ENCODE data around the gene WDTC1. TPM values are rescaled to one million over a fixed set of nuclear protein-coding genes. Genes with fewer than 3 reads are reported as not detected.
A peak's percentile ranks its signal among the peaks of the same experiment; 100 is the strongest.

The WDTC1 gene
- total and polyA plus RNA-seq, 2 of the 8 experiments (the other 6 are each of a cell fraction or from before 2014, with no cell fraction given) = 7.5 to 18.7 TPM

- H3K79me1 ChIP-seq (ENCODE audit: low read depth, low read length) = no peaks in the 10 kb centered on the region
- H3K9ac ChIP-seq (replicated peaks in 1 of 4; ENCODE audit: extremely low read depth in 1 of 4, low read depth in 3 of 4, low read length in 3 of 4) = no peak overlapping the region
- H2BK5ac ChIP-seq (ENCODE audit: low read depth, low read length) = no peak overlapping the region
- no peak overlapping the region for H2AK5ac ChIP-seq (ENCODE audit: low read depth, low read length)
- no peak overlapping the region for H2BK120ac ChIP-seq (replicated peaks; ENCODE audit: low read depth, low read length)
- no peak overlapping the region for H3K27ac ChIP-seq (ENCODE audit: low read depth, low read length)
- H3K18ac ChIP-seq (ENCODE audit: extremely low read depth, low read length) = no peak overlapping the region
- H3K4me2 ChIP-seq (ENCODE audit: insufficient read depth in 1 of 2, low read depth in 2 of 2, low read length in 2 of 2) = no peak overlapping the region
- H2BK15ac ChIP-seq (ENCODE audit: low read length) = no peak overlapping the region; the same call in 1 of the 2 replicates
- no peak for TF ChIP-seq SP1 (IDR thresholded peaks at IDR 0.05; ENCODE audit: low read depth, low read length)
- no peak for TF ChIP-seq SP2 (IDR thresholded peaks at IDR 0.05; ENCODE audit: low read length)
- no peak for TF ChIP-seq PHF8 (conservative IDR thresholded peaks at IDR 0.05; ENCODE audit: low read depth, low read length)
- no peak for TF ChIP-seq RFX5 (IDR thresholded peaks at IDR 0.05; ENCODE audit: borderline replicate concordance, low read depth, low read length)
- H4K91ac ChIP-seq (replicated peaks; ENCODE audit: insufficient read length, low read length) = no peak overlapping the region
- 0 out of 7 replicates have a peak, but pooled peaks cover 0 to 6% (median 0%) of the 10 kb centered on the region in 4 experiments for H3K4me1 ChIP-seq (replicated peaks in 1 of 4; ENCODE audit: control insufficient read depth in 3 of 4, insufficient read depth in 4 of 4, low read length in 3 of 4)
- peaks cover 7% of the 10 kb centered on the region; the same call in 1 of the 2 replicates for H3K23me2 ChIP-seq (ENCODE audit: low read depth, low read length)
- no peak overlapping the region for H3K4me3 ChIP-seq (ENCODE audit: extremely low read depth in 1 of 4, insufficient read depth in 2 of 4, low read depth in 3 of 4, low read length in 4 of 4)
- H3K36me3 ChIP-seq (ENCODE audit: control insufficient read depth in 2 of 4, insufficient read depth in 4 of 4, low read length in 3 of 4) = no peaks in the 10 kb centered on the region
- H3K23ac ChIP-seq (ENCODE audit: insufficient read length) = no peak overlapping the region
- 71% methylated on average over 4 of the region's 4 CpGs; no CpG with 5 or more reads in 1 of the 2 experiments for WGBS, 2 experiments (ENCODE audit: extremely low coverage in 1 of 2, insufficient coverage in 1 of 2, insufficient read length in 1 of 2, insufficient replicate concordance in 2 of 2, low coverage in 1 of 2, low lambda C conversion rate in 2 of 2, missing lambda C conversion rate in 1 of 2)
- ChIA-PET POLR2A (ENCODE audit: partially characterized antibody) (interaction anchor here (0.6 to 2.9 kb wide), 4 partner anchors 11 to 249 kb away, joined by 3 to 12 read pairs (median 4); no protein-coding TSS in a partner anchor), CTCF (ENCODE audit: partially characterized antibody) (interaction anchor here (1.1 to 13.1 kb wide), 8 partner anchors 10 to 76 kb away, joined by 3 to 202 read pairs (median 6); no protein-coding TSS in a partner anchor)
- H3K79me2 ChIP-seq (ENCODE audit: control insufficient read depth in 1 of 2, insufficient read depth in 2 of 2, low read length in 2 of 2) = peaks cover 3 to 8% of the 10 kb centered on the region in 2 experiments; a peak in 3 of 4 replicates
- H3K56ac ChIP-seq (replicated peaks; ENCODE audit: insufficient read length, low read depth, low read length) = no peak overlapping the region
- DNase-seq (ENCODE audit: low read depth in 1 of 2, low spot score in 2 of 2) (no peak), FAIRE-seq (no peak)
- H4K5ac ChIP-seq (ENCODE audit: insufficient read length, low read depth, low read length) = no peak overlapping the region
- no peak overlapping the region for H3K4ac ChIP-seq (replicated peaks; ENCODE audit: insufficient read length, low read depth, low read length)
- H4K8ac ChIP-seq (ENCODE audit: extremely low read depth, insufficient read depth, low read length) = no peak overlapping the region
- H2BK12ac ChIP-seq (ENCODE audit: low read depth, low read length) = 0 out of 2 replicates have a peak overlapping the region, but pooled peaks have one; percentile 1
- H4K20me1 ChIP-seq (replicated peaks in 1 of 2; ENCODE audit: control insufficient read depth in 1 of 2, insufficient read depth in 2 of 2, low read length in 2 of 2) = no peaks in the 10 kb centered on the region
- H3K9me3 ChIP-seq (ENCODE audit: insufficient read depth in 2 of 2, low read depth in 1 of 2, low read length in 1 of 2) = no peaks in the 10 kb centered on the region
- H2AFZ ChIP-seq (ENCODE audit: low read length) = peak overlapping the region; percentile 48
- H3K14ac ChIP-seq (ENCODE audit: insufficient read length) = no peak overlapping the region
- H2BK20ac ChIP-seq (ENCODE audit: low read length) = no peak overlapping the region
- H3K27me3 ChIP-seq (replicated peaks in 1 of 4; ENCODE audit: control insufficient read depth in 3 of 4, extremely low read depth in 1 of 4, insufficient read depth in 3 of 4, low read length in 3 of 4) = peaks cover 0 to 3% (median 0%) of the 10 kb centered on the region in 4 experiments; a peak in 1 of 7 replicates
Observed at GRCh38 chr1:27318136-27318535, 83.7 kb downstream of the WDTC1 start.
